NCI-H146 treated with DMSO at 0.1 percent for 48 hours (cell line): ENCODE measurements around the gene RNLS.

Experiments
- DNase-seq: peaks from one replicate; lab custom pipeline; 2025; ENCODE audit not compliant: unreplicated experiment; lab: John Stamatoyannopoulos, UW

The RNLS gene

GRCh38 chr10:88439932-88440331, 143.2 kb downstream of the RNLS start:
- DNase-seq: no peak

DNA sequence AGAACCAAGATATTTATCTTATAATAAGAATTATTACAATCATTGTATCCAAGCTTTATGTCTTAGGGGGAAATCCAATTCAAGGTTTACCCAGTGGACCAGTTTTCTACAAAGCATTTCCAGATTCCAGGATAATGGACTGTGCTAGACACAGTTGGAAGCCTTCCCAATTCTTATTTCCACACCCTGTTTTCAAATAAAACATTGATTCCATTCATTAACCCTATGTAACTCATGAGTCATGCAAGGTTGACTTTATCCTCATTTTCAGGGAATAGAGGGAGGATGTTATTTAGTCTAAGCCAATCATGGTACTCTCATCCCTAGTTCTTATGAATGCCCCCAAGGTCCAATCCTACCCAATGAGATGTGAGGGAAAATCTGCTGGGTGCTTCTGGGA, 145.7 kb downstream of the RNLS start:
- no peak for DNase-seq

DNA sequence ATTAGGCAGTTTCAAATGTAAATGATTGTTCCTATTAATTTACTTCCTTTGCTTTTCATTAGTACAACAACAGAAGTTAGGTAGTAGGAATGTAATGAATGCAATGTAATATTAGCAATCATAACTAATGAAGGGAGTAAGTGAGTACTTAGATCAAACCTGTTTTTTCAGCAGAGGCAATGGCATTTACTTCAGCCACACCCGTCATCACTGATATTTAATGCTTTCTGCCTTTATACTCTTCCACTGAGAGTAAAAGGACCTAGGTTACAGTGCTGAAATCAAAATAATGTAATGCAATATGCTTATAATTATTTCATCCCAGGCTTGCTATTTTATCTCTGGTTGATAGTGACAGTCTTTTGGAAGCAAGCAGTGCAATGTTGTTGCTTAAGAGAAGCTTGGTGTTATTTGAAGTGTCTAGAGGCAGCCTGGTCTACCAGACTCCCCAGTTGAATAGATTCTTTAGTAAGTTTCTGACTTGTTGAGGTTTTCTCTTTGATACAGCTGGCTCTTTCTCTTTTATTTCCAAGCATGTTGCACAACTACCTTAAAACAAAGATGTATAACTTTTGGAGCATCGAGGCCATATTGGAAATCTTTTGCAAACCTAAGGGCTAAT, 149.4 kb downstream of the RNLS start:
- DNase-seq: no peak

DNA sequence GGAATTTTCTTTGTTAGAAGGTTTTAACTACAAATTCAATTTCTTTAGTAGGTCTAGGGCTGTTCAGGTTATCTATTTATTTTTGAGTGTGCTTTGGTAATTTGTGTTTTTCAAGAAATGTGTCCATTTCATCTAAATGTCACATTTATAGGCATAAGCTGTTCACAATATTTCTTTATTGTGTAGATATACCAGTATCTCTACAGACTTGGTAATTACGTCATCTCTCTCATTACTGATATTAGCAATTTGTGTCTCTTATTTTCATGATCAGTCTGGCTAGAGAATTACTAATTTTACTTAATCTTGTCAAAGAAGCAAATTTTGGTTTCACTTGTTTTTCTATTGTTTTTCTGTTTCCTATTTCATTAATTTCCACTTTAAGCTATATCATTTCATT, 152.0 kb downstream of the RNLS start:
- DNase-seq: no peak

GRCh38 chr10:88428976-88429375, 154.1 kb downstream of the RNLS start:
- no peak for DNase-seq

DNA sequence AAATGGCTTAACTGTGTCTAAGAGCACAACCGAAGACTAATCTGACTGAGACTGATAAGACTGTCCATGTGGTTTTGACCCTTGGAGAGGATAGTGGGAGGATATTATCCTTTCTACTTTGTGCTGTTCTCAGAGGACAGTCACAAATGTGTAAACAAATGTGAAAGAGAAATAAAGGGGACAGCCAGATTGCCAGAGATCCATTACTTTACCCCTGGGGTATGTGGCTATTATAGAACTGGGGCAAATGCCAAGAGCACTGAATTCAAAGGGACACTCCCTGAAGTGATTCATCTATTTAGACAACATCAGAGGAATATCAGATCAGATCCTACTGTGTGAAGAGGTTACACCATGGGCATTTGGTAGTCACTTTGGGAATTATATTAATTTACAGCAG, 154.7 kb downstream of the RNLS start:
- DNase-seq: peak; percentile 73

GRCh38 chr10:88427024-88427423, 156.1 kb downstream of the RNLS start:
- DNase-seq: no peak

DNA sequence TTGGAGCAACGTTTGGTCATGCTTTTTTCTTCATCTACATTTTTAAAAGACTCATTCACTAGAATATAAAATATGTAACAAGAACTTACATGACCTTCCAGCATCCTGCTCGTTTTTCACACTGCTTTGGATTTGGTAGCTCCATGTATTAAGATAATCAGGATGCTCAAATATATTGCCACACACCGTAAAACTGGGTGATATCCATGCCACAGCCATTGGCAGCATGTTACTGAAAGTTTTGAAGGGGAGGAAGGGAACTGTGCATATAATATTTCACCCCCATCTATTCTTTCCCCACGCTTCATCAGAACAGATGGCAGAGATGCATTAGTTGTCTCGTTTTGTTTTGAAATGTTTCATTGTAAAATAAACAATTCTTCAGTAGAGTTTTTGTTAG, 158.2 kb downstream of the RNLS start:
- DNase-seq: no peak

- DNase-seq: no peak
Observed at GRCh38 chr10:88423732-88424131, 159.4 kb downstream of the RNLS start.

DNA sequence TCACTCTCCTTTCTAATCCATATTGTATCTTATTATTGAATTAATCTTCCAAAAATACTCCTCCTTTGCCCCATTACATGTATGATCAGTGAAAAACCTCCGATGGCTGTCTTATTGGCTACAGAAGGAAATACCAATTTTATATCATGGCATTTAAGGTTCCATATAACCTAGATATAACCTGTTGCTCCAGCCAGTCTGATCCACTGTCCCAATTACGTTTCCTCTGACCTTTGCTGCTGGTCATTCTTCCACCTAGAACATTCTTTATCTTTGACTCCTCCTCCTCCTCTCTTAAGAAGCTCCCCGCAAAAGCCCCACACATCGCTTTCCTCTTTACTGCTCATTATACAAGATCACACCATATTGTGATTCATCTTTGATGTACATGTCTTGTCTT, 161.5 kb downstream of the RNLS start:
- DNase-seq: no peak

- DNase-seq: no peak
Observed at GRCh38 chr10:88418871-88419270, 164.2 kb downstream of the RNLS start.

DNA sequence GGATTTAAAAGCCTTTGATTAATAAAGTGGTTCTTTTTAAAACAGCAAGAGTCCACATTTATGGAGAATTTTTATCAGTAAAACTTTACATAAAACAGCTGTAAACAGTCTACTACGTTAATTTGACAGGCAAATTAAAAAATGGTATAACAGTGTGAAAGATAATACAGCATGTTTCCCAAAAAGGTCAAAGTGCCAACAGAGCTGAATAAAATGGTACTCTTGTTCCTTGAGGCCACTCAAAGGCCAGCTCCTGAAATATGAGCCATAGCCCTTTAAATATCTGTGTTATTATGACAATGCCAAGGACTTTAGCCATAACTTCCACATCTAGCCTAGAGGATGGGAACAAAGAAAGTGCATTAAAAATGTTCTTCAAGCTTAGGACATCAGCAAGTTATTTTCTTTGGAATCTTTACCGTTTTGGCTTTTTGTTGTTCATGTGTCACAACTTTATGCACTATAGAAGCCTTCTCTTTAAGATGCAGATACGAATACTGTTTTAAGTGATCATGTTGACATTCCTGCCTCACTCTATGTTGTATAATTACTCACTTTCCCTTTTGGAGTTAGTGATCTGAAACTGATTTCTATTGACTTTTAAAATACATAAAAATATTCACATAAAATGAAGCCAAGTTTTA, 165.6 kb downstream of the RNLS start:
- DNase-seq: no peak

GRCh38 chr10:88416801-88417200, 166.3 kb downstream of the RNLS start:
- no peak for DNase-seq

- DNase-seq: no peak
Observed at GRCh38 chr10:88415533-88416130, 167.5 kb downstream of the RNLS start.

GRCh38 chr10:88413412-88413811, 169.7 kb downstream of the RNLS start:
- DNase-seq: no peak

GRCh38 chr10:88411772-88412349, 171.3 kb downstream of the RNLS start:
- no peak for DNase-seq

GRCh38 chr10:88409824-88410223, 173.3 kb downstream of the RNLS start:
- DNase-seq: no peak

DNA sequence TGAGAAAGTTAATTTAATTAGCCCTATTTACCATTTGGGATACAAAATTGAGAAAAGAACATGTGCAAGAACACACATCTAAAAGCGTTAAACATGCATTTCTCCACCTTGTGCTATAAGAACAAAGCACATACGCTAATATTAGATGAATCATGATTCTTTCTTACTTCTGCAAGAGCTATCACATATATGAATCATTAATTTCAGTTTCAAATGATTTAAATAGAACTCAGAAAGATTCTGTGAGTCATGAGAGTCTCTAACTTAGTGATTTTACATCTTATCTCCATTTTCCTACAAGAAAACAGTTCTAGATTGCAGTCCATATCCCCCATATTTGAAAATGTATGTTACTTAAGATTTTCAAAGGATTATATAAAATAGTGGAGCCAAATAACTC, 173.9 kb downstream of the RNLS start:
- DNase-seq: no peak

DNA sequence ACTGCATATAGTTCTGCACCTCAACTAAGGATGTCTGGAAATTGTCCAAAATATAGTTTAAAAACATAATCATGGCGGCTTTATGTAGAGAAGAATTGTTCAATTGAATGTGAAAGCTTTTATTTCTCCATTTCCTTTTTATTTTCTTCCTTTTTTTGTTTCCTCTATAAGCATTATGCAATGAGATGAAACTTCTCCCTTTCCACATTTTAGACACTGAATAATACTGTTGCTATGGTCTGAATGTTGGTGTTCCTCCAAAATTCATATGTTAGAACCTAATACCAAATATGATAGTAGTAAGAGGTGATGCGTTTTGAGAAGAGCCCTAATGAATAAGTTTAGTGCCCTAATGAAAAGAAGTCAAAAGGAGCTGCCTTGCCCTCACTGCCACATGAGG, 175.0 kb downstream of the RNLS start:
- DNase-seq: no peak

GRCh38 chr10:88404133-88404532, 179.0 kb downstream of the RNLS start:
- no peak for DNase-seq

DNA sequence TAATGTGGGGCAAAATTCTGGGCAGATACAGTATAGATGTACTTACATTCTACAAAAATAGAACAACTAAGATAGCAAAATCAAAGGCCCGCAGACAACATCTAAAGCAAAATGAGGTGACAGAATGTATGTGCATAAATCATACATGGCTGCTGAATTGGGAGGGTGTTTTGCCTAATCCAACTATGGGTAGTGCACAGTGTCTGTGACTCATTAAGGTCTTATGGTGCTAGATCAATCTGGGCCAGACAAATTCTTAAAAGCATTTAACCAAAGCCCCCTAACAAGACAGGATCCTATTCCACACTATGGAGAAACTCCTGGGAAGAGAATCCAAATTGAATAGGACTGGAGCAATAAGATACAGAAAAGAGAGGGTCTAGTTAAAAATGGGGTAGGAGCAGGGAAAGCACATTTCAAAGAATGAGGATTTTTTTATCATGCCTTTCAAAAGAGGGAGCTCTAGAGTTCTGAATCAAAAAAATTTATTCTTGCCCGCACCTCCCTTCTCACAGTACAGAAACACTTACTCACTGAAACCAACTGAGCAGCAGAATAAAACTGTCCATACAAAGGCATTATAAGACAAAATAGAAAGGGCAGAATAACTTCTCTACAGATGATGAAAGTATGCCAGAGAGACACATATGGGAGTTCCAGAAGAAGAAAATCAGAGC, 181.3 kb downstream of the RNLS start:
- DNase-seq: no peak

GRCh38 chr10:88399240-88399639, 183.9 kb downstream of the RNLS start:
- no peak for DNase-seq
